T-cell (primary cell): ENCODE measurements around the gene CCDC69. TPM values are rescaled to one million over a fixed set of nuclear protein-coding genes. Genes with fewer than 3 reads are reported as not detected.

Source experiments
- ATAC-seq, 4 experiments: fragments of 200-7000 bp in 3 of 4; fragments of 150-1000 bp in 1 of 4; cut with Tn5 transposase; replicated peaks in 1 of 4; 1 replicate in 3 of 4; 2 replicates in 1 of 4; pipeline ENCODE4 v1.10.0; 2021; ENCODE audit warnings: moderate library complexity in 3 of 4, mild to moderate bottlenecking in 2 of 4, moderate number of reproducible peaks in 1 of 4
- CTCF ChIA-PET, 2 donors: fragments of 300-600 bp; sonication (Branson Sonifier 250); formaldehyde crosslinking; loops; one replicate each; lab custom pipeline; 2022; ENCODE audit warnings: antibody characterized with exemption in 2 of 2; lab: Charles Lee
- POLR2A ChIA-PET, 2 donors: fragments of 300-600 bp; sonication (Branson Sonifier 250); formaldehyde crosslinking; loops; one replicate each; lab custom pipeline; 2022; ENCODE audit warnings: antibody characterized with exemption in 2 of 2; lab: Charles Lee
- DNase-seq, 35 experiments: peaks; one replicate each; pipeline versions ENCODE4 v3.0.0 to v3.0.0-alpha.2; 2013 to 2023
- H3K27ac ChIP-seq: one replicate; pipeline ENCODE4 v1.5.1; 2013; ENCODE audit warnings: low read length
- H3K27me3 ChIP-seq, 2 experiments: replicated peaks in 1 of 2; 1 replicate in 1 of 2; 2 replicates in 1 of 2; pipeline versions ENCODE4 v1.6.1 to v1.7.0; 2013; ENCODE audit warnings: low read length in 1 of 2, mixed read lengths in 1 of 2; ENCODE audit not compliant: control insufficient read depth in 2 of 2, insufficient read depth in 2 of 2; ENCODE audit errors: extremely low read depth in 1 of 2
- H3K36me3 ChIP-seq, 2 donors: 1 replicate in 1 of 2; 2 replicates in 1 of 2; pipeline versions ENCODE4 v1.6.1 to v1.7.0; 2013; ENCODE audit warnings: low read length in 1 of 2; ENCODE audit not compliant: control insufficient read depth in 2 of 2, insufficient read depth in 1 of 2; ENCODE audit errors: extremely low read depth in 1 of 2
- H3K4me1 ChIP-seq, 2 experiments: 1 replicate in 1 of 2; 2 replicates in 1 of 2; pipeline versions ENCODE4 v1.6.1 to v1.7.0; 2013; ENCODE audit warnings: low read length in 2 of 2, mixed read lengths in 1 of 2; ENCODE audit not compliant: insufficient read depth in 2 of 2, control insufficient read depth in 1 of 2; ENCODE audit errors: extremely low read depth in 1 of 2
- H3K4me3 ChIP-seq, 2 donors: 1 replicate in 1 of 2; 2 replicates in 1 of 2; pipeline versions ENCODE4 v1.5.1 to v1.7.0; 2013; ENCODE audit warnings: mild to moderate bottlenecking in 2 of 2, low read length in 1 of 2, moderate library complexity in 1 of 2; ENCODE audit not compliant: control insufficient read depth in 1 of 2; ENCODE audit errors: extremely low read depth in 1 of 2
- H3K9me3 ChIP-seq: 2 replicates; pipeline ENCODE4 v1.7.0; 2013
- H3K27ac Mint-ChIP-seq, 2 donors: one replicate each; pipeline ENCODE4 v1.8.0; 2020 to 2021; ENCODE audit warnings: mild to moderate bottlenecking in 2 of 2, mixed read lengths in 2 of 2
- H3K27me3 Mint-ChIP-seq, 2 donors: one replicate each; pipeline ENCODE4 v1.8.0; 2021 to 2022; ENCODE audit warnings: mixed read lengths in 2 of 2
- H3K36me3 Mint-ChIP-seq: one replicate; pipeline ENCODE4 v1.8.0; 2021; ENCODE audit warnings: mixed read lengths
- H3K4me1 Mint-ChIP-seq, 3 donors: one replicate each; pipeline ENCODE4 v1.8.0; 2020 to 2022; ENCODE audit warnings: mixed read lengths in 3 of 3, mild to moderate bottlenecking in 1 of 3
- H3K4me3 Mint-ChIP-seq, 3 donors: one replicate each; pipeline ENCODE4 v1.8.0; 2020 to 2022; ENCODE audit warnings: mild to moderate bottlenecking in 3 of 3, mixed read lengths in 3 of 3, moderate library complexity in 3 of 3
- H3K9me3 Mint-ChIP-seq, 3 donors: one replicate each; pipeline ENCODE4 v1.8.0; 2020 to 2022; ENCODE audit warnings: mixed read lengths in 3 of 3
- WGBS: methylation state at CpG from one replicate; pipeline ENCODE4 v1.1.5; 2013; ENCODE audit warnings: missing lambda C conversion rate; ENCODE audit not compliant: insufficient coverage; 5-methylcytosine and 5-hydroxymethylcytosine counted together
- total RNA-seq, 35 experiments: library from RNA in 6 of 35; stranded (reverse) in 6 of 35; fragments of 120-200 nt in 1 of 35; gene quantifications; one replicate each; pipeline versions ENCODE4 v1.2.1 to v1.2.4 and lab custom pipeline; 2013 to 2026

CCDC69 gene
- total RNA-seq, 5 donors from 2014 or later (not counting 1 experiment from before 2014, with no cell fraction given), result 86.3 to 112 (median 93.5) TPM

DNA sequence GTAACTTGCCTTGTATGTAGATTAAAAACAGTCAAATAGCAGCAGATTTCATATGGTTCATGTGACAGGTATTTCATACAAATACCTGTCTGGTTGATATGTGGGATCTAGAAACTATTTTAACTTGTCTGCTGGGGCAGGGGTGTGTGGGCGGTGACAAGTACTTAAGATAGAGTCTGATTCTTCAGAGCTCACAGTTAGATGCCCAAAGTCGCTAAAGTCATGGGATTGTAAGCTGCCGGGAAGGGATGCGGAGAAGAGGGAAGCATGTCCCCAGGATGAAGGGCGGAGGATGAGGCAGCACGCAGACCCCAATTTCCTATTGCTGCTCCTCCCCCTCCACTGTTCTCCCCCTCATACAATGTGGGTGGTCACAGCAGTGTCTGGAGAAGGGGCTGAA, 79.6 kb downstream of the CCDC69 start:
- Histone ChIP-seq H3K36me3 (peaks cover 11 to 74% of the 10 kb centered on the region in 2 donors), H3K27ac (peak overlapping the region; percentile 41), H3K27me3 (no peaks in the 10 kb centered on the region), H3K4me1 (peaks cover 81 to 100% of the 10 kb centered on the region in 2 experiments), H3K4me3 (no peak overlapping the region), H3K9me3 (no peaks in the 10 kb centered on the region)
- Mint-ChIP-seq H3K36me3 (peaks cover 43% of the 10 kb centered on the region), H3K27ac (peak overlapping the region; percentile 96 to 98), H3K27me3 (no peaks in the 10 kb centered on the region), H3K9me3 (no peaks in the 10 kb centered on the region), H3K4me1 (peaks cover 94 to 100% (median 97%) of the 10 kb centered on the region in 3 donors), H3K4me3 (peak overlapping the region in 1 of 3 donors; percentile 96)
- no peak for DNase-seq
- WGBS, result 70% methylated on average over 2 of the region's 6 CpGs
- no peak for ATAC-seq
- ChIA-PET POLR2A (no interaction called here), CTCF (interaction anchor here (1.1 to 3.1 kb wide), 5 partner anchors 15 to 29 kb away, joined by 3 to 13 read pairs (median 4); no protein-coding TSS in a partner anchor)

DNA sequence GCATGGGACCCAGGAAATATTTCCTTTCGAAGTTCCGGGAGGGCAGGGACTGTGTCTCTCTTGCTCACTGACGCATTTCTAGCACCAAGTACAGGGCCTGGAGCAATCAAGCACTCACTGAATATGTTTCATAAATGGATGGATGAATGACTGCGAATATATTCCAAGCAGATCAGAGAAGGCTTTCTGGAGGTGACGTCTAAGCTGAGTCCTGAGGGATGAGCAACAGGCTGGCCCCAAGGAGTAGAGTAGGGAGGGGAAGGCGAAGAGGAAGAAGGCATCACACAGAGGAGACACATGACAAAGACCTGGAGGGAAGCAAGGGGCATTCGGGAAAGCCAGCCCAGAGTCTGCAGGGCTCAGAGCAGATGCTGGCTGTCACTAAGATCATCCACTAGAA, 80.2 kb downstream of the CCDC69 start:
- Histone ChIP-seq H3K27ac (peak overlapping the region; percentile 41), H3K4me1 (peaks cover 80 to 100% of the 10 kb centered on the region in 2 experiments), H3K9me3 (no peaks in the 10 kb centered on the region), H3K4me3 (no peak overlapping the region), H3K36me3 (peaks cover 11 to 81% of the 10 kb centered on the region in 2 donors), H3K27me3 (no peaks in the 10 kb centered on the region)
- Mint-ChIP-seq H3K27me3 (no peaks in the 10 kb centered on the region), H3K4me3 (peak overlapping the region; percentile 11 to 96 (median 39)), H3K4me1 (peaks cover 94 to 100% (median 97%) of the 10 kb centered on the region in 3 donors), H3K27ac (peak overlapping the region; percentile 96 to 98), H3K9me3 (no peaks in the 10 kb centered on the region), H3K36me3 (peaks cover 47% of the 10 kb centered on the region)
- no peak for ATAC-seq
- DNase-seq, result no peak
- POLR2A ChIA-PET, result no interaction called here
- WGBS, result 78% methylated on average over 7 of the region's 7 CpGs
- CTCF ChIA-PET, result interaction anchor here (0.6 to 1.7 kb wide), 6 partner anchors 15 to 29 kb away, joined by 3 to 5 read pairs (median 4); no protein-coding TSS in a partner anchor

DNA sequence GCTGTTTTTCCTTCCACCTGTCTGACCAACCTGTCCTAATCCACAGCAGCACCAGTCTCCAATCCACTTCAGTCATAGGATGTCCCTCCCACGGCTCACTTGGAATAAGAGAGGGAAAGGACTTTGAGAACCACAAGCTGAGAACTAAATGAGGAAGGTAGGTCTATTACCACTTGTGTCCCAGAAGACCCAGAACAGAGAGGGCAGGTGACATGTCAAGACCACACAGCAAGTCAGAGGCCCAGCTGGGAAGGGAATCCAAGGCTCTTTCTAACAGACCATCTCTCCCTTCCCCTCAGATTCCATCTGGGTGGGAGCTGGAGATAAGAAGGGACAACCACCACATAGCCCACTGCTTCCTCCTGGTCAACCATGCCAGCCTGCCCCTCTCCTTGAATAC, 81.0 kb downstream of the CCDC69 start:
- ATAC-seq, result no peak

DNA sequence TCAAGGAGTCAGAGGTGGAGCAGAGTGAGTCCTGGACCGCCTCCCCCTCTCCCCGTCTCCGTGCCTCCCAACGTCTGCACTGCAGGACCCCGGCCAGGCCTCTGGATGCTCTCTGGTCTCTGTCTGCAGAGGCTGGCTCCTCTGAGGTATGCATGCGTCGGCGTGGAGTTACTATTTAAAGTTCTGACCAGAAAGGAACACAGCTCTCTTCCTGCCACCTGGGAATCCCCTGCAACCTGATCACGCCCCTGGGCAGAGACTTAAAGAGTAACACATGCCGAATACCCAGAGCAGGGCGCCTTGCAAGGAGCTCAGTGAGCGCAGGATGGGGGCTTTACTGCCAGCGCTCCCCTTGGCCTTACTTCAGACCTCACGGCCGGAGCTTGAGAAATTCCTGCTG, 82.4 kb downstream of the CCDC69 start:
- Histone ChIP-seq H3K4me1 (peaks cover 67 to 98% of the 10 kb centered on the region in 2 experiments), H3K27me3 (no peaks in the 10 kb centered on the region), H3K9me3 (no peaks in the 10 kb centered on the region), H3K4me3 (peak overlapping the region; percentile 15 to 52), H3K27ac (peak overlapping the region; percentile 66), H3K36me3 (peaks cover 11 to 89% of the 10 kb centered on the region in 2 donors)
- Mint-ChIP-seq H3K27ac (peak overlapping the region; percentile 96 to 98), H3K4me3 (peak overlapping the region; percentile 75 to 96 (median 77)), H3K36me3 (peaks cover 51% of the 10 kb centered on the region), H3K27me3 (no peaks in the 10 kb centered on the region), H3K4me1 (peaks cover 95 to 100% (median 97%) of the 10 kb centered on the region in 3 donors), H3K9me3 (no peaks in the 10 kb centered on the region)
- DNase-seq (peak in 33 of 35 experiments; percentile 27 to 78 (median 56)), ATAC-seq (peak; percentile 72 to 86 (median 82))
- 2% methylated on average over 10 of the region's 15 CpGs for WGBS
- ChIA-PET POLR2A (interaction anchor here (0.5 to 1.0 kb wide), 5 partner anchors 8 to 777 kb away, joined by 3 to 7 read pairs (median 4); no protein-coding TSS in a partner anchor), CTCF (interaction anchor here (0.6 to 4.9 kb wide), 13 partner anchors 9 to 111 kb away, joined by 3 to 26 read pairs (median 5); partner anchors contain the start of gene ANXA6 (in 1 of the 2))

More for the DNA sequence above, 81.0 kb downstream of the CCDC69 start:
- Histone ChIP-seq H3K4me1 (peaks cover 75 to 100% of the 10 kb centered on the region in 2 experiments), H3K27ac (peak overlapping the region; percentile 66), H3K9me3 (no peaks in the 10 kb centered on the region), H3K36me3 (peaks cover 11 to 88% of the 10 kb centered on the region in 2 donors), H3K4me3 (no peak overlapping the region), H3K27me3 (no peaks in the 10 kb centered on the region)
- Mint-ChIP-seq H3K27me3 (no peaks in the 10 kb centered on the region), H3K36me3 (peaks cover 48% of the 10 kb centered on the region), H3K27ac (peak overlapping the region; percentile 96 to 98), H3K9me3 (no peaks in the 10 kb centered on the region), H3K4me3 (peak overlapping the region in 2 of 3 donors; percentile 7 to 96), H3K4me1 (peaks cover 94 to 100% (median 97%) of the 10 kb centered on the region in 3 donors)
- ChIA-PET CTCF (interaction anchor here (0.5 to 4.9 kb wide), 8 partner anchors 9 to 45 kb away, joined by 3 to 26 read pairs (median 4); no protein-coding TSS in a partner anchor), POLR2A (interaction anchor here in 1 of 2 donors (1.2 kb wide), 1 partner anchor 11 kb away, joined by 4 read pairs; no protein-coding TSS in a partner anchor)
- DNase-seq, result no peak
- no CpG with 5 or more reads among the region's 1 CpG for WGBS

DNA sequence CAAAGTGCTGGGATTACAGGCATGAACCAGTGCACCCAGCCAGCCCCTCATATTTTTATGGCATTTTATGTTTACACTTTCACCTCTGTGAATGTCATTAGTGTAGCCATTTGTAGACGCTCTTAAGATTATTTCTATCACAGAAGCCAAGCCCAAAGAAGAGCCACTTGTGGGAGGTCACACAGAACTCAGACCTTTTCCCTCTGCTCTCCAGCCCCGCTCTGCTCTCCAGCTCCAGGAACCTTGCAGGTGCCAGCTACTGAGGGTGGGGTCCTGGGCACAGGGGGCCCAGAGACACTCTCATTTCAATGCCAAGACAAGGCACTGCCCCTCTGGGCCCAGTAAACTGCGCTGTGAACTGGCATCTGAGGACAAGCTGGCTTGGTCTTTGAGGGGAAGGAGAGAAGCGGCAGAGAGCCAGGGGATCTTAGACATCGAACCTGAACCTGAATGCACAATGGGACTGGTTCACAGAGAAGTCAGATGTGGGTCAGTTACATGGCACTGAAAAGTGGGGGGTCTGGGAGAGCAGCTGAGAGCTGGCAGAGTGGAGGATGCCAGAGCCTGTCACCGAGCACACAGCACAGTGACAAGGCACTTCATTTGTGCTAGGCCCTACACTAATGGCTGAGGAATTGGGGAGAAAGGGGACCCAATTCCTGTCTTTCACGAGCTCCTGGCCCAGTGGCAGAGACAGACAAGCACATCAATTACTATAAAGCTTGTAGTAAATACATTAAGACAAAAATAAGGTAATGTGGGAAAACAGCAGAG, 83.0 kb downstream of the CCDC69 start:
- peak overlapping the region; percentile 75 to 96 (median 77) for H3K4me3 Mint-ChIP-seq
- no peaks in the 10 kb centered on the region for H3K9me3 Mint-ChIP-seq
- peak overlapping the region; percentile 96 to 98 for H3K27ac Mint-ChIP-seq
- no peak for DNase-seq
- no peaks in the 10 kb centered on the region for H3K27me3 Mint-ChIP-seq
- H3K4me3 ChIP-seq, result peak overlapping the region; percentile 15 to 52
- no peaks in the 10 kb centered on the region for H3K27me3 ChIP-seq
- H3K36me3 Mint-ChIP-seq, result peaks cover 51% of the 10 kb centered on the region
- 96% methylated on average over 4 of the region's 7 CpGs for WGBS
- H3K4me1 Mint-ChIP-seq, result peaks cover 94 to 97% (median 97%) of the 10 kb centered on the region in 3 donors
- ChIA-PET CTCF (interaction anchor here (0.6 to 4.9 kb wide), 10 partner anchors 9 to 111 kb away, joined by 3 to 26 read pairs (median 6); partner anchors contain the start of gene ANXA6 (in 1 of the 2)), POLR2A (interaction anchor here in 1 of 2 donors (0.5 kb wide), 1 partner anchor 776 kb away, joined by 5 read pairs; no protein-coding TSS in a partner anchor)
- H3K27ac ChIP-seq, result peak overlapping the region; percentile 66
- H3K9me3 ChIP-seq, result no peaks in the 10 kb centered on the region
- ATAC-seq, result no peak
- peaks cover 16 to 89% of the 10 kb centered on the region in 2 donors for H3K36me3 ChIP-seq
- peaks cover 64 to 92% of the 10 kb centered on the region in 2 experiments for H3K4me1 ChIP-seq
